HG02973 (cell line): ENCODE results near the gene ST6GALNAC6.
"Not testable (repeated sequence)": the region's sequence is repeated elsewhere in the genome, so short reads cannot be mapped to it uniquely, and the experiment has no call there.

Experiments used
- ATAC-seq: cut with Tn5 transposase; IDR thresholded peaks from one replicate; pipeline ENCODE4 v1.9.1; 2021; ENCODE audit warnings: moderate library complexity; ENCODE audit not compliant: unreplicated experiment

The ST6GALNAC6 gene

GRCh38 chr9:127897193-127897692 lies 2.2 kb downstream of the ST6GALNAC6 start:
- ATAC-seq: no peak

- ATAC-seq: no peak
Measured at GRCh38 chr9:127896395-127897192, 2.8 kb downstream of the ST6GALNAC6 start.

- ATAC-seq: no peak
Measured at GRCh38 chr9:127895811-127896210, 3.6 kb downstream of the ST6GALNAC6 start.

GRCh38 chr9:127893392-127893791 lies 6.0 kb downstream of the ST6GALNAC6 start:
- ATAC-seq: no peak

GRCh38 chr9:127892831-127893230 lies 6.6 kb downstream of the ST6GALNAC6 start:
- no peak for ATAC-seq

GRCh38 chr9:127890053-127890452 lies 9.3 kb downstream of the ST6GALNAC6 start:
- ATAC-seq: no peak

- no peak for ATAC-seq
Measured at GRCh38 chr9:127887792-127888191, 11.6 kb downstream of the ST6GALNAC6 start.

GRCh38 chr9:127886401-127886972 lies 12.9 kb downstream of the ST6GALNAC6 start:
- ATAC-seq: no peak

- no peak for ATAC-seq
Measured at GRCh38 chr9:127885508-127886281, 13.7 kb downstream of the ST6GALNAC6 start.

GRCh38 chr9:127884976-127885490 lies 14.4 kb downstream of the ST6GALNAC6 start:
- ATAC-seq: no peak

GRCh38 chr9:127884427-127884911 lies 14.9 kb downstream of the ST6GALNAC6 start:
- no peak for ATAC-seq

- ATAC-seq: no peak
Measured at GRCh38 chr9:127883959-127884358, 15.4 kb downstream of the ST6GALNAC6 start.

- ATAC-seq: not testable (repeated sequence)
Measured at GRCh38 chr9:127881715-127882114, 17.7 kb downstream of the ST6GALNAC6 start.

- ATAC-seq: no peak
Measured at GRCh38 chr9:127880143-127880542, 19.3 kb downstream of the ST6GALNAC6 start.

- no peak for ATAC-seq
Measured at GRCh38 chr9:127878652-127879390, 20.6 kb downstream of the ST6GALNAC6 start.

- no peak for ATAC-seq
Measured at GRCh38 chr9:127878001-127878651, 21.3 kb downstream of the ST6GALNAC6 start.

- no peak for ATAC-seq
Measured at GRCh38 chr9:127877566-127877998, 21.8 kb downstream of the ST6GALNAC6 start, which contains the start of gene AK1. TSS of gene AK1 (minus strand) at chr9:127877675. CDS start at chr9:127874617, 3,058 bp downstream.

GRCh38 chr9:127876764-127877562 lies 22.4 kb downstream of the ST6GALNAC6 start:
- ATAC-seq: no peak
